ENCODE data around the gene PCDHGA10. TPM values are rescaled to one million over a fixed set of nuclear protein-coding genes. Genes with fewer than 3 reads are reported as not detected.

Gene PCDHGA10
- total and polyA plus RNA-seq, 2 of the 8 experiments (the other 6 are each of a cell fraction or from before 2014, with no cell fraction given), result 2.2 to 6.4 TPM

GRCh38 chr5:141431286-141431685 is 18.5 kb downstream of the PCDHGA10 start (continued):
- no peak for TF ChIP-seq CHD7 (IDR thresholded peaks at IDR 0.05; ENCODE audit: insufficient replicate concordance, low read length)
- TF ChIP-seq SRF (IDR thresholded peaks at IDR 0.05; ENCODE audit: low read depth, low read length), result no peak
- TF ChIP-seq SAP30 (IDR thresholded peaks at IDR 0.05; ENCODE audit: insufficient read depth, insufficient replicate concordance, low read length), result no peak
- no peak for TF ChIP-seq MAFK (IDR thresholded peaks at IDR 0.05; ENCODE audit: low read depth, low read length)
- no peak for TF ChIP-seq NRF1 (IDR thresholded peaks at IDR 0.05; ENCODE audit: low read depth, low read length)
- TF ChIP-seq YY1 (IDR thresholded peaks at IDR 0.05; ENCODE audit: low read depth, low read length), result no peak
- TF ChIP-seq POU5F1 (IDR thresholded peaks at IDR 0.05; ENCODE audit: low read depth, low read length), result no peak
- no peak for TF ChIP-seq KDM4A (IDR thresholded peaks at IDR 0.05; ENCODE audit: low read depth, low read length, severe bottlenecking)
- no peak for TF ChIP-seq EGR1 (IDR thresholded peaks at IDR 0.05; ENCODE audit: borderline replicate concordance, low read depth, low read length)
- no peak for TF ChIP-seq JUND (IDR thresholded peaks at IDR 0.05; ENCODE audit: low read length)
- no peak for TF ChIP-seq KDM1A (IDR thresholded peaks at IDR 0.05; ENCODE audit: borderline replicate concordance, low read length)
- TF ChIP-seq SP4 (IDR thresholded peaks at IDR 0.05; ENCODE audit: low read length), result no peak
- no peak for TF ChIP-seq CHD1 (IDR thresholded peaks at IDR 0.05; ENCODE audit: low read depth, low read length)
